Right atrium auricular region (tissue), 2 donors: Measurements from ENCODE around the gene CFAP141. TPM values are rescaled to one million over a fixed set of nuclear protein-coding genes. Genes with fewer than 3 reads are reported as not detected.

Source experiments
- DNase-seq: peaks from one replicate; pipeline ENCODE4 v3.0.0-alpha.2; 2019; ENCODE audit warnings: low spot score
- H3K27ac ChIP-seq, 2 donors: fragments of 200-600 bp; sonication (generic); 1 replicate in 1 of 2; 2 replicates in 1 of 2; pipeline ENCODE4 v1.5.1; 2016 to 2019
- H3K27me3 ChIP-seq, 2 donors: fragments of 200-600 bp; sonication (generic); one replicate each; pipeline versions ENCODE4 v1.5.1 to v1.6.0; 2017 to 2019
- H3K36me3 ChIP-seq: fragments of 200-600 bp; sonication (generic); one replicate; pipeline ENCODE4 v1.5.1; 2016
- H3K4me1 ChIP-seq, 2 donors: fragments of 200-600 bp; sonication (generic); one replicate each; pipeline versions ENCODE4 v1.5.1 to v1.6.0; 2017 to 2019
- H3K4me3 ChIP-seq, 2 donors: fragments of 200-600 bp; sonication (generic); 1 replicate in 1 of 2; 2 replicates in 1 of 2; pipeline ENCODE4 v1.5.1; 2017 to 2019; ENCODE audit warnings: mild to moderate bottlenecking in 1 of 2, moderate library complexity in 1 of 2
- H3K9me3 ChIP-seq, 2 donors: fragments of 200-600 bp; sonication (generic); one replicate each; pipeline ENCODE4 v1.5.1; 2019
- CTCF ChIP-seq, 2 donors: fragments of 200-600 bp; sonication (generic); IDR thresholded peaks; one replicate each; pipeline ENCODE4 v1.5.1; 2019; ENCODE audit warnings: antibody characterized with exemption in 2 of 2
- total RNA-seq, 2 donors: library from RNA; depleted of rRNA; stranded (reverse); fragments of >200 nt; gene quantifications; one replicate each; pipeline ENCODE4 v1.1.0, GENCODE V29; 2016

Gene CFAP141
- not detected for total RNA-seq

DNA sequence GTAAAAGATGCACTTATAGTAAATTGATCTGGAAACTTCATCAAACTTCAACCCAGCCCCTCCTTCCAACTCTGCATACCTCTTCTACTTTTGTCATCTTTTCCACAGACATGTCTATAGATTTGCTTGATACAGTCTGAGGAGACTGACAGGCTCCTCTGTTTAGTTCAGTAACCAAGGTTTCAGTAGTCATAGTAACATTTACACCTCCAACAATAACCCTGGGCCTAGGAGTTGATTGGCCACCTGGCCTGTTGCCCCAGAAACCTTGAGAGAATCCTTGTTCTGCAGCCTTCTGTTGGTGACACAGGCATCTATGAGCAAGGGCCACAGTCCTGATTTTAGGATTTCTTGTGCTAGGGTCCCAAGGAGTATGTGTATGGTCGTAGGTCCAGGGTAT, at the start of gene CFAP141:
CFAP141 (minus strand) TSS at position 138 of the 400 bp plus-strand sequence; CDS start at position 112, 26 bp downstream.
- H3K27me3 ChIP-seq: no peaks in the 10 kb centered on the region
- no peak for DNase-seq
- H3K4me1 ChIP-seq: no peaks in the 10 kb centered on the region
- no peak within 1 kb of the TSS for H3K27ac ChIP-seq
- no peaks in the 10 kb centered on the region for H3K9me3 ChIP-seq
- H3K4me3 ChIP-seq: no peak within 1 kb of the TSS
- no peak for TF ChIP-seq CTCF (IDR thresholded peaks at IDR 0.05)
- H3K36me3 ChIP-seq: peaks cover 52% of the 10 kb centered on the region

GRCh38 chr1:154253671-154254070, 47.5 kb upstream of the CFAP141 start:
- no peak for DNase-seq
- Histone ChIP-seq H3K27ac (no peak overlapping the region), H3K4me3 (no peak overlapping the region), H3K36me3 (peaks cover 100% of the 10 kb centered on the region), H3K4me1 (no peaks in the 10 kb centered on the region), H3K9me3 (no peaks in the 10 kb centered on the region), H3K27me3 (no peaks in the 10 kb centered on the region)
- no peak for TF ChIP-seq CTCF (IDR thresholded peaks at IDR 0.05)

DNA sequence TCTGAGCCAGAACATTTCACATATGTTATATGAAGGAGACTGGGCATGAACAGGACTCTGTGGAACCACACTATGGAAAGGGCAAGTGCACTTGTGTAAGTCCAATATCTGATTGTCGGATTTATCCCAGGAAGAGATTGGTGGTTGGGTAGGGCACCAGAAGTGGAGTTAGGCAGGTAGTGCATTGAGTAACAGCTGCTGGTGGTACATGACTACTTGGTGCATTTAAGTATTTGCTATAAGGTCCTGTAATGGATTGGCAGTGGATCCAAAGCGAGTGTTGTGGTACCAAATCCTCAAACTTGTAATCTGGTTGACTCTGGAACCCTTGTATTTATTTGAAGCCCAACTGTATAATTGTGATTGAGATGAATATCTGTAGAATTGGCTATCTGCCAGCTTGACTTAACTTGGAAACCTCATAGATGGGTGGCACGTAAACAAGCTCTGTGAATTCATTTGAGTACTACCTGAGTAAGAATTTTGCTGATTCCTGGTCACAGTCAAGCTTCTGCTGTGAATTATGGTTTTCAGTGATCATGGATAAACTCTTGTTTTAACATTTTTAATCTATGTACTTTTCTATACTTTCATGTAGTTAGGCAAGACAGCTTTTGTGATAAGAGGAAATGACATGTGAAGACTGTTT, 35.7 kb upstream of the CFAP141 start:
- Histone ChIP-seq H3K27me3 (no peaks in the 10 kb centered on the region), H3K27ac (no peak overlapping the region), H3K4me3 (no peak overlapping the region), H3K4me1 (no peaks in the 10 kb centered on the region), H3K36me3 (peaks cover 80% of the 10 kb centered on the region), H3K9me3 (no peaks in the 10 kb centered on the region)
- no peak for DNase-seq
- TF ChIP-seq CTCF (IDR thresholded peaks at IDR 0.05): no peak

- TF ChIP-seq CTCF (IDR thresholded peaks at IDR 0.05): no peak
- Histone ChIP-seq H3K27ac (no peak overlapping the region), H3K4me3 (no peak overlapping the region)
Observed at GRCh38 chr1:154240294-154240833, 34.2 kb upstream of the CFAP141 start.

GRCh38 chr1:154239491-154239890, 33.4 kb upstream of the CFAP141 start:
- Histone ChIP-seq H3K9me3 (no peaks in the 10 kb centered on the region), H3K36me3 (peaks cover 80% of the 10 kb centered on the region), H3K4me1 (no peaks in the 10 kb centered on the region), H3K27me3 (no peaks in the 10 kb centered on the region), H3K27ac (no peak overlapping the region), H3K4me3 (no peak overlapping the region)
- DNase-seq: no peak
- TF ChIP-seq CTCF (IDR thresholded peaks at IDR 0.05): no peak

More at GRCh38 chr1:154240294-154240833, 34.2 kb upstream of the CFAP141 start:
- no peak for DNase-seq
- no peaks in the 10 kb centered on the region for H3K27me3 ChIP-seq
- H3K36me3 ChIP-seq: peaks cover 80% of the 10 kb centered on the region
- H3K4me1 ChIP-seq: no peaks in the 10 kb centered on the region
- H3K9me3 ChIP-seq: no peaks in the 10 kb centered on the region
